ENCODE data around the gene MTO1.
"Not testable (repeated sequence)": the region's sequence is repeated elsewhere in the genome, so short reads cannot be mapped to it uniquely, and the experiment has no call there.

The MTO1 gene, protein sequence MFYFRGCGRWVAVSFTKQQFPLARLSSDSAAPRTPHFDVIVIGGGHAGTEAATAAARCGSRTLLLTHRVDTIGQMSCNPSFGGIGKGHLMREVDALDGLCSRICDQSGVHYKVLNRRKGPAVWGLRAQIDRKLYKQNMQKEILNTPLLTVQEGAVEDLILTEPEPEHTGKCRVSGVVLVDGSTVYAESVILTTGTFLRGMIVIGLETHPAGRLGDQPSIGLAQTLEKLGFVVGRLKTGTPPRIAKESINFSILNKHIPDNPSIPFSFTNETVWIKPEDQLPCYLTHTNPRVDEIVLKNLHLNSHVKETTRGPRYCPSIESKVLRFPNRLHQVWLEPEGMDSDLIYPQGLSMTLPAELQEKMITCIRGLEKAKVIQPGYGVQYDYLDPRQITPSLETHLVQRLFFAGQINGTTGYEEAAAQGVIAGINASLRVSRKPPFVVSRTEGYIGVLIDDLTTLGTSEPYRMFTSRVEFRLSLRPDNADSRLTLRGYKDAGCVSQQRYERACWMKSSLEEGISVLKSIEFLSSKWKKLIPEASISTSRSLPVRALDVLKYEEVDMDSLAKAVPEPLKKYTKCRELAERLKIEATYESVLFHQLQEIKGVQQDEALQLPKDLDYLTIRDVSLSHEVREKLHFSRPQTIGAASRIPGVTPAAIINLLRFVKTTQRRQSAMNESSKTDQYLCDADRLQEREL

DNA sequence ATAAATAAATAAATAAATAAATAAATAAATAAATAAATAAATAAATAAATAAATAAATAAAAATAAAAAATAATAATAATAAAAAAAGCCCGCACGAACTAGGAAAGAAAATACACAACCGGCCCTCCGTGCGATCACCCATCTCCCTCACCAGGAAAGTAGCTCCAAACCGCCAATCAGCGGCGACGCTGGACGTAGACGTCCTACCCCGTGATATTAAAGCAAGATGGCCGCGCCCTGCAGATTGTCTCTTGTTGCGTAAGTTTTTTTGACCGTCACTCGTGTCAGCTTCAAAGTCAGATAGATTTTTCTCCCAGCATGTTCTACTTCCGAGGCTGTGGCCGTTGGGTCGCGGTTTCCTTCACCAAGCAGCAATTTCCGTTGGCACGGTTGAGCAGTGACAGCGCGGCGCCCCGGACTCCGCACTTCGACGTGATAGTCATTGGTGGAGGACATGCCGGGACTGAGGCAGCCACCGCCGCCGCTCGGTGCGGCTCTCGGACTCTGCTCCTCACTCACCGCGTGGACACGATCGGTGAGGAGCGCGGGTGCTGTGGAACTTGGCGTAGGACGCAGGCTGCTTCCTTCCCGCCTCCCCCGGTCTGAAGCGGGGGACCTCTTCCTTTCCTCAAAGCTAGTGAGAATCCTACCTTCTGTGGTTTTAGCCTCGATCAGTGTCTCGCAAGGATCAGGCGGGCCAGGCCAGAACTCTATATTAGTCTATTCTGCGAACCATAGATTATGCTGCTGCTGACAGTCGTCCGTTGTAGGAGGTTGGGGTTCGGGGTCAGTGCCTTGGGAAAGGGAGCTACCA is at the start of gene MTO1:
Gene MTO1, plus strand, starts transcription at position 201 of the 814 bp plus-strand sequence. Its CDS starts 118 bp downstream, at position 319.
- DNase-seq (ENCODE audit: low spot score), result peak; percentile 96

GRCh38 chr6:73413102-73413501 is 48.4 kb upstream of the MTO1 start:
- DNase-seq (ENCODE audit: low spot score), result no peak

- no peak for DNase-seq (ENCODE audit: low spot score)
Measured at GRCh38 chr6:73418081-73418741, 43.3 kb upstream of the MTO1 start.

GRCh38 chr6:73421534-73421933 is 40.0 kb upstream of the MTO1 start:
- DNase-seq (ENCODE audit: low spot score), result no peak

- DNase-seq (ENCODE audit: low spot score), result no peak
Measured at GRCh38 chr6:73435236-73435635, 26.3 kb upstream of the MTO1 start.

DNA sequence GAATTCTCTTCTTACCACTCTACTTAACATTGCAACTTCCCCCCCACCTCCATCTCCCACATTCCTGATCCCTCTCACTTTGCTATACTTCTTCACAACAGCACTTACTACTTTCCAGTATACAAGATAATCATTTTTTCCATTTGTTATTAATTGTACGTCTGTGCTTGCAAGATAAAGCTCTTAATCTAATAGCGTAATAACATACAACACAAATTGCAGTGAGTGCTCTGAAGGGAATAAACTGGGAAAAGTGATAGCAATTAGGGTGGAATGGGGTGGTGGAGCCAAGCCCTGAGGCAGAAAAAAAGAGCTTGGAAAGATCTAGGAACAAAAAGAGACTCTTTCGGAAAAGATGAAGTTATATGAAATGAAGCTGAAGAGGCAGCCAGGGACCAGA is 18.0 kb upstream of the MTO1 start:
- no peak for DNase-seq (ENCODE audit: low spot score)

DNA sequence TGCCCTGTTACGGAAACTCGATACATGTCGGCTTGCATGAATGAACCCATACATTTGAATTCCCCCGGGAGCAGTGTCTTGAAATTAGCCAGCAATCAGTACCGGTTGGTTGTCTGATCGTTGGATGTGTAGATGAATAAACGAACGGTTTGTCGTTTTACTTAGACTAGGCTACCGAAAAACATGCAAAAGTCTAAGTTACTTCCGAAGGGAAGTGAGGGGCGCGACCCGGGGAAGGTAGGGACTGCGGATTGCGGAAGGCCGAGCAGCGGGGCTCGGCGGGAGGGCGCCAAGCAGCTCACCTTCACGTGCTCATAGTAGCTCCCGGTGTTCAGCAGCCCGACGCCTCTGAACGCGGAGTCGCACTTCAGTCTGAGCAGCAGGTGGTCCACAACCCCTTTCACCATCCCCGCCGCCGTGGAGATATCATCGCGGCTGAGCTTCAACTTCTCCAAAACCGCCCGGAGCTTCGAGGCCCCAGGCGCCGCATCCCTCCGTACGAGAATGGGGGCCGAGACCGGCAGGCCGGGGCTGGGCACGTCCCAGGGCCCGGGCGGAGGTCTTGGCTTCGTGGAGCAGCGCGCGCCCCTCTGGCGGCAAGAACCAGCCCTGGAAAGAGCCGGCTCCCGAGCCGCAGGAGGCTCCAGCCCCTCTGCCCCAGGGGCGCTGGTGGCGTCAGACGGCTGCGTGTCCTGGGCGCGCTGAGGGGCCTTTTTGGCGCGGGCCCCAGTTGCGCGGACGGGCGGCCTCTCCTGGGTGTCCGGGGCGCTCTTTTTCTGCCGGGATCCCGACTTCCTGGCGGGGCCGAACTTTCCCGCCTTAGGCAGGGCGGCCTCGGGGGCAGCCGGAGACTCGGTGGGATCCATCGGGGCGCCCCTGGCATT is 10.1 kb upstream of the MTO1 start:
- DNase-seq (ENCODE audit: low spot score), result peak; percentile 35

- DNase-seq (ENCODE audit: low spot score), result peak; percentile 69
Measured at GRCh38 chr6:73452107-73452461, 9.5 kb upstream of the MTO1 start, which contains the start of gene CGAS. Gene CGAS, minus strand, starts transcription at chr6:73452297. Its CDS starts 116 bp downstream, at chr6:73452181.

GRCh38 chr6:73455865-73456629 is 5.5 kb upstream of the MTO1 start:
- DNase-seq (ENCODE audit: low spot score), result no peak

- DNase-seq (ENCODE audit: low spot score), result not testable (repeated sequence)
Measured at GRCh38 chr6:73459474-73459873, 2.1 kb upstream of the MTO1 start.

- peak; percentile 43 for DNase-seq (ENCODE audit: low spot score)
Measured at GRCh38 chr6:73460056-73460455, 1.5 kb upstream of the MTO1 start.

GRCh38 chr6:73471686-73472290 is 10.3 kb downstream of the MTO1 start:
- DNase-seq (ENCODE audit: low spot score), result no peak

- DNase-seq (ENCODE audit: low spot score), result no peak
Measured at GRCh38 chr6:73476723-73477122, 15.2 kb downstream of the MTO1 start.

- DNase-seq (ENCODE audit: low spot score), result no peak
Measured at GRCh38 chr6:73477407-73477806, 15.9 kb downstream of the MTO1 start.

DNA sequence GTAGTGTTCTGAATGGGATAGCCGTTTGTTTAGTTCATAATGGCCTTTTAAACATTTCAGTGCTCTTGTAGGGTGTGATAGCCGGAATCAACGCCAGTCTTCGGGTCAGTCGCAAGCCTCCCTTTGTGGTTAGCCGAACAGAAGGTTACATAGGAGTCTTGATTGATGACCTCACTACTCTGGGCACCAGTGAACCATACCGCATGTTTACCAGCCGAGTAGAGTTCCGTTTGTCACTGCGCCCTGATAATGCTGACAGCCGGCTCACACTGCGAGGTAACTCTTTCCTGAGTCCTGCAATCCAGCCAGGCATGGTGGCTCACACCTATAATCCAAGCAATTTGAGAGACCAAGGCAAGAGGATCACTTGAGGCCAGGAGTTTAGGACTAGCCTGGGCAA is 20.4 kb downstream of the MTO1 start:
- no peak for DNase-seq (ENCODE audit: low spot score)

DNA sequence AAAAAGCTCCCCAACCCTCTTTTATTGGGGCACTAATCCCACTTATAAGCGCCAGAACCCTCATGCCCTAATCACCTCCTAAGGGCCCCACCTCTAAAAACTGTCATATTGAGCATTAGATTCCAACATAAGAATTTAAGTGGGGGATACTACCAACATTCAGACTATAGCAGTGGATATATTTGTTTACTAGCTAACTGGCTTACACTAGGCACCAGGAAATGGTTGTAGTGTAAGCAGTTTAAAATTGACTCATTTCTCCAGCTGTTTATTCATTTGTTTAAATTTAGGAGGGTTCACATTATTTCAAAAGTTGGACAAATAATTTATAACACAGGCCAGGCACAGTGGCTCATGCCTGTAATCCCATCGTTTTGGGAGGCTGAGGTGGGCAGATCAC is 22.9 kb downstream of the MTO1 start:
- no peak for DNase-seq (ENCODE audit: low spot score)

GRCh38 chr6:73487473-73487872 is 25.9 kb downstream of the MTO1 start:
- no peak for DNase-seq (ENCODE audit: low spot score)

DNA sequence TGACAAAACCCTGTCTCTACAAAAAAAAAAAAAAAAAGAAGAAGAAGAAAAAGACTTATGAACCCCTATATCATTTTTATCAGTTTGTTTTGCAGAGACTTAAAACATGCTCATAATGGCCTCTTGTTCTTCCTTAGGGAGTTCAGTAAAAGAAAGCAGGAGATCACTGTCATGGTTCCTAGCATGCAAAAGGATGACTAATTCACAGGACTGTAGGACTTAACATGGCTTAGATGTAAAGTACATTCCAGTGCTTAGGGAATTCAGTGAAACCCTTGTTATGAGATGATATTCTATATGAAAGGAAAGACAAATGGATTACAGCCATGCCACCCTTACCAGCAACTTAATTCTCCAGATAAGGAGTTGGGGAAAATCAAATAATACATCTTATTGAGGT is 29.8 kb downstream of the MTO1 start:
- DNase-seq (ENCODE audit: low spot score), result no peak

- no peak for DNase-seq (ENCODE audit: low spot score)
Measured at GRCh38 chr6:73497915-73498314, 36.4 kb downstream of the MTO1 start.
